Ecto neural progenitor cell (in vitro differentiated cells): ENCODE measurements around the gene POLR3K.
"Not testable (repeated sequence)": the region's sequence is repeated elsewhere in the genome, so short reads cannot be mapped to it uniquely, and the experiment has no call there.

Source experiments
- DNase-seq: peaks from one replicate; pipeline ENCODE4 v3.0.0-alpha.2; 2018; ENCODE audit warnings: low spot score

Gene POLR3K

GRCh38 chr16:63998-64913 lies 10.8 kb upstream of the POLR3K start:
- DNase-seq: no peak

GRCh38 chr16:63466-63865 lies 10.1 kb upstream of the POLR3K start:
- no peak for DNase-seq

- no peak for DNase-seq
These were observed 9.6 kb upstream of the POLR3K start for GRCh38 chr16:62968-63391.

GRCh38 chr16:62283-62967 lies 9.0 kb upstream of the POLR3K start:
- no peak for DNase-seq

- no peak for DNase-seq
These were observed 8.5 kb upstream of the POLR3K start for GRCh38 chr16:61879-62281.

- DNase-seq: no peak
These were observed 7.8 kb upstream of the POLR3K start for GRCh38 chr16:60929-61878.

- DNase-seq: no peak
These were observed 6.8 kb upstream of the POLR3K start for GRCh38 chr16:60166-60565.

GRCh38 chr16:59440-60059 lies 6.1 kb upstream of the POLR3K start:
- no peak for DNase-seq

- DNase-seq: no peak
These were observed 5.4 kb upstream of the POLR3K start for GRCh38 chr16:58491-59439.

- DNase-seq: no peak
These were observed 4.3 kb upstream of the POLR3K start for GRCh38 chr16:57711-58110.

GRCh38 chr16:56231-56927 lies 3.0 kb upstream of the POLR3K start:
- DNase-seq: no peak

- DNase-seq: no peak
These were observed 2.2 kb upstream of the POLR3K start for GRCh38 chr16:55571-56136.

GRCh38 chr16:54237-54581 lies 801 bp upstream of the POLR3K start:
- DNase-seq: no peak

- no peak for DNase-seq
These were observed 2.4 kb downstream of the POLR3K start for GRCh38 chr16:50769-51591.

GRCh38 chr16:47234-47633 lies 6.2 kb downstream of the POLR3K start:
- no peak for DNase-seq

- DNase-seq: not testable (repeated sequence)
These were observed 6.9 kb downstream of the POLR3K start for GRCh38 chr16:46510-46909.

- no peak for DNase-seq
These were observed 8.0 kb downstream of the POLR3K start for GRCh38 chr16:45454-45853.

GRCh38 chr16:44655-45054 lies 8.8 kb downstream of the POLR3K start:
- no peak for DNase-seq

- DNase-seq: no peak
These were observed 10.1 kb downstream of the POLR3K start for GRCh38 chr16:43294-43693.
